OCI-LY1 (cell line): Measurements from ENCODE around the gene RNF224.
A peak's percentile ranks its signal among the peaks of the same experiment; 100 is the strongest.

ENCODE experiments used
- H2AFZ ChIP-seq: fragments of 200-600 bp; sonication (generic), shearing (Covaris generic); 2 replicates; pipeline ENCODE4 v1.6.0; 2014; ENCODE audit warnings: antibody characterized with exemption, mild to moderate bottlenecking, low read length
- H3F3A ChIP-seq: fragments of 200-600 bp; sonication (generic), shearing (Covaris generic); 2 replicates; pipeline ENCODE4 v1.6.0; 2014; ENCODE audit warnings: mild to moderate bottlenecking, antibody characterized with exemption, low read length, moderate library complexity; ENCODE audit not compliant: insufficient read depth
- H3K27ac ChIP-seq: fragments of 200-600 bp; sonication (generic); 2 replicates; pipeline ENCODE4 v1.5.1; 2014; ENCODE audit warnings: low read length, mixed run types, mild to moderate bottlenecking, low read depth; ENCODE audit not compliant: poor library complexity, severe bottlenecking
- H3K27me3 ChIP-seq: fragments of 200-600 bp; sonication (generic); 2 replicates; pipeline ENCODE4 v1.6.0; 2014; ENCODE audit warnings: antibody characterized with exemption, mild to moderate bottlenecking, low read length, moderate library complexity; ENCODE audit not compliant: insufficient read depth
- H3K36me3 ChIP-seq: fragments of 200-600 bp; sonication (generic); 2 replicates; pipeline ENCODE4 v1.6.1; 2014; ENCODE audit warnings: mild to moderate bottlenecking, antibody characterized with exemption, low read length, moderate library complexity, mixed read lengths; ENCODE audit not compliant: insufficient read depth
- H3K4me1 ChIP-seq: fragments of 200-600 bp; sonication (generic); 2 replicates; pipeline ENCODE4 v1.5.1; 2014; ENCODE audit warnings: mild to moderate bottlenecking, low read length, moderate library complexity; ENCODE audit not compliant: insufficient read depth, severe bottlenecking
- H3K4me2 ChIP-seq: fragments of 200-600 bp; sonication (generic), shearing (Covaris generic); 2 replicates; pipeline ENCODE4 v1.6.1; 2014; ENCODE audit warnings: low read length
- H3K4me3 ChIP-seq: fragments of 200-600 bp; sonication (generic); 2 replicates; pipeline ENCODE4 v1.5.1; 2014; ENCODE audit warnings: low read length, low read depth, mild to moderate bottlenecking, mixed read lengths; ENCODE audit not compliant: poor library complexity, severe bottlenecking
- H3K79me2 ChIP-seq: fragments of 200-600 bp; shearing (Covaris generic); 2 replicates; pipeline ENCODE4 v1.6.1; 2016; ENCODE audit warnings: mixed run types, low read length, mixed read lengths; ENCODE audit not compliant: insufficient read depth
- H3K9ac ChIP-seq: fragments of 200-600 bp; sonication (generic), shearing (Covaris generic); 2 replicates; pipeline ENCODE4 v1.6.1; 2014; ENCODE audit warnings: mild to moderate bottlenecking, low read length, mixed read lengths
- H3K9me2 ChIP-seq: fragments of 200-600 bp; sonication (generic), shearing (Covaris generic); 2 replicates; pipeline ENCODE4 v1.6.1; 2014; ENCODE audit warnings: low read depth, mild to moderate bottlenecking, low read length, mixed read lengths
- H3K9me3 ChIP-seq: fragments of 200-600 bp; shearing (Covaris generic); 2 replicates; pipeline ENCODE4 v1.6.1; 2014; ENCODE audit warnings: low read length, mixed read lengths
- H4K20me1 ChIP-seq: fragments of 200-600 bp; sonication (generic), shearing (Covaris generic); 2 replicates; pipeline ENCODE4 v1.6.0; 2016; ENCODE audit warnings: mild to moderate bottlenecking, low read length; ENCODE audit not compliant: insufficient read depth
- EZH2 ChIP-seq: fragments of 200-600 bp; sonication (generic), shearing (Covaris generic); IDR thresholded peaks from 2 replicates; pipeline ENCODE4 v1.8.0; 2017; ENCODE audit warnings: borderline replicate concordance, mixed run types, mild to moderate bottlenecking, antibody characterized with exemption, low read length, moderate library complexity, mixed read lengths
- TF ChIP-seq, protein P1 (sequence below): fragments of 200-600 bp; sonication (generic), shearing (Covaris generic); IDR thresholded peaks from 2 replicates; pipeline ENCODE4 v1.5.1; 2017; ENCODE audit warnings: mild to moderate bottlenecking, antibody characterized with exemption, low read length, moderate library complexity, mixed read lengths

Gene RNF224

DNA sequence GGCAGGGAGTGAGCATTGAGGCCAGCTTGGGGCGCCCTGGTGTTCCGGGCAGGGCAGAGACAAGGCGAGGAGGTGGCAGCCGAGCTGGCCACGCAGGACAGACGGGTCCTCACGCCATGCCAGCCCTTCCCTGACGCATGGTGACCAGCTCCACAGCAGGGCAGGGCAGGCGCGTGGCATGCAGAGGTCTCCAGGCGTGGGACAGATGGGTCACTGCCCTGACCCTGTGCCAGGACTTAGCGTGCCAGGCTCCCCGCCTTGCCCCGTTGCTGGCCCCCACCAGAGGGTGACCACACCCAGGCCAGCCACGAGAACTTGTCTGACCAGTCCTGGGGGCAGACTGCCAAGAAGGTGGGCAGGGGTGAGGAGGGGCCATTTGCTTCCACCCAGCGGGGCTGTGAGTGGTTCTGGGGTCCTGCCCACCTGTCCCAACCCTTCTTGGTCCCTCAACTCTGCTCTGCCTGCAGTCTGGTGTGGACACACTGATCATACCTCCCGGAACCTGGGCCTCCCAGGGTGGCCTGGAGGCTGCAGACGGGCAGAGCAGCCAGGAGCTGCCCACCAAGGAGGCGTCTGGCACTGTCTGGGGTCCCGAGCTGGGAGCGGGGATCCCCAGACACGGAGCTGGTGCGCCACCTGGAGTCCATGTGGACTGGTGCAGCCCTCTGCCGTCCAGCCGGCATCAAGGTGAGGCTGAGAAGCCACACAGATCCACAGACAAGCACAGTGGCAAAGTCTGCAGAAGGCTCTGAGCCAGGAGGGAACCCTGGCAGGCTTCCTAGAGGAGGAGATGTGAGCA is at the start of gene RNF224:
Gene RNF224, plus strand, starts transcription at position 449 of the 799 bp plus-strand sequence. CDS start 834 bp downstream, outside the sequence.
- Histone ChIP-seq H3F3A (no peaks in the 10 kb centered on the region), H3K9me3 (no peaks in the 10 kb centered on the region), H3K9ac (no peak within 1 kb of the TSS), H3K9me2 (no peaks in the 10 kb centered on the region), H3K79me2 (no peaks in the 10 kb centered on the region), H3K4me3 (no peak within 1 kb of the TSS), H3K27ac (no peak within 1 kb of the TSS), H3K36me3 (no peaks in the 10 kb centered on the region), H3K27me3 (peaks cover 10% of the 10 kb centered on the region; the same call in 1 of the 2 replicates), H3K4me2 (no peak within 1 kb of the TSS), H2AFZ (no peak within 1 kb of the TSS), H4K20me1 (no peaks in the 10 kb centered on the region), H3K4me1 (peaks cover 16% of the 10 kb centered on the region)
- no peak for TF ChIP-seq EZH2
- TF ChIP-seq, protein P1, sequence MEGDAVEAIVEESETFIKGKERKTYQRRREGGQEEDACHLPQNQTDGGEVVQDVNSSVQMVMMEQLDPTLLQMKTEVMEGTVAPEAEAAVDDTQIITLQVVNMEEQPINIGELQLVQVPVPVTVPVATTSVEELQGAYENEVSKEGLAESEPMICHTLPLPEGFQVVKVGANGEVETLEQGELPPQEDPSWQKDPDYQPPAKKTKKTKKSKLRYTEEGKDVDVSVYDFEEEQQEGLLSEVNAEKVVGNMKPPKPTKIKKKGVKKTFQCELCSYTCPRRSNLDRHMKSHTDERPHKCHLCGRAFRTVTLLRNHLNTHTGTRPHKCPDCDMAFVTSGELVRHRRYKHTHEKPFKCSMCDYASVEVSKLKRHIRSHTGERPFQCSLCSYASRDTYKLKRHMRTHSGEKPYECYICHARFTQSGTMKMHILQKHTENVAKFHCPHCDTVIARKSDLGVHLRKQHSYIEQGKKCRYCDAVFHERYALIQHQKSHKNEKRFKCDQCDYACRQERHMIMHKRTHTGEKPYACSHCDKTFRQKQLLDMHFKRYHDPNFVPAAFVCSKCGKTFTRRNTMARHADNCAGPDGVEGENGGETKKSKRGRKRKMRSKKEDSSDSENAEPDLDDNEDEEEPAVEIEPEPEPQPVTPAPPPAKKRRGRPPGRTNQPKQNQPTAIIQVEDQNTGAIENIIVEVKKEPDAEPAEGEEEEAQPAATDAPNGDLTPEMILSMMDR = peak; percentile 96

DNA sequence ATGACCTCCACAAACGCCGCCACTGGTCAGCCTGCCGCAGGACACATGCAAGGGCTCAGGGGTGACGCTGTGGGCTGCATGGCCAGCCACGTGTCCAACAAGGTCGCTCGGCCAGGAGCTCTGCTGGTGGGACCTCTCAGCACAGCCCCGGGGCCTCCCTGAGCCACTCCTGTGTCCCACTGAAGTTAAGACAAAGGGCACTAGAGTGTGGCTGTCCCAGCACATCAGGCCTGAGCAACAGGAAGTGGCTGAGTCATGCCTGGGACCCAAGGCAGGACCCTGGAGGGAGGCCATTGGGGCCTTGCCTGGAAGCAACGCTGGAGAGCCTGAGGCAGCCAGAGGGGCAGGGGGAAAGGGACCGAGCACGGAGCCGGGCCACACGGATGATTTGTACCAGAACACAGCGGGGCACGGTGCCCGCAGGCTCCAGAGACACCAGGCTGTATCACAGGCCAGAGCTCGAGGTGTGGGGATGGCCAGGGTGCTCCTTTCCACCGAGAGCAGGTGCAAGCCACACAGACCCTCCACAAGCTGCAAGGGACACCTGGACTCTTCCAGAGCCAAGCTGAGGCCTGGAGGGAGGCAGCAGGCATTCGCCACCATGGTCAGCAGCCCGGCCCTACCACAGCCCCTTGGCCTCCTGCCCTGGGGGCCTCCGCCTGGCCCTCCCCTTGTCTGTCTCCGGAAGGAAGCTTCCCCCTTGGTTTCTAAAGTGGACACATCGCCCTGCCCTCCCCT is 48.9 kb upstream of the RNF224 start:
- H3K4me1 ChIP-seq = peaks cover 11% of the 10 kb centered on the region
- H2AFZ ChIP-seq = no peak overlapping the region
- H3K9ac ChIP-seq = no peak overlapping the region
- H3F3A ChIP-seq = peaks cover 4% of the 10 kb centered on the region; the same call in 1 of the 2 replicates
- H3K27me3 ChIP-seq = 0 out of 2 replicates have a peak, but pooled peaks cover 3% of the 10 kb centered on the region
- no peak overlapping the region for H3K4me3 ChIP-seq
- H4K20me1 ChIP-seq = no peaks in the 10 kb centered on the region
- no peak overlapping the region for H3K4me2 ChIP-seq
- H3K36me3 ChIP-seq = peaks cover 34% of the 10 kb centered on the region
- no peak for TF ChIP-seq EZH2
- TF ChIP-seq, protein P1 = no peak
- H3K79me2 ChIP-seq = no peaks in the 10 kb centered on the region
- H3K9me3 ChIP-seq = no peaks in the 10 kb centered on the region
- H3K27ac ChIP-seq = no peak overlapping the region
- H3K9me2 ChIP-seq = no peaks in the 10 kb centered on the region

DNA sequence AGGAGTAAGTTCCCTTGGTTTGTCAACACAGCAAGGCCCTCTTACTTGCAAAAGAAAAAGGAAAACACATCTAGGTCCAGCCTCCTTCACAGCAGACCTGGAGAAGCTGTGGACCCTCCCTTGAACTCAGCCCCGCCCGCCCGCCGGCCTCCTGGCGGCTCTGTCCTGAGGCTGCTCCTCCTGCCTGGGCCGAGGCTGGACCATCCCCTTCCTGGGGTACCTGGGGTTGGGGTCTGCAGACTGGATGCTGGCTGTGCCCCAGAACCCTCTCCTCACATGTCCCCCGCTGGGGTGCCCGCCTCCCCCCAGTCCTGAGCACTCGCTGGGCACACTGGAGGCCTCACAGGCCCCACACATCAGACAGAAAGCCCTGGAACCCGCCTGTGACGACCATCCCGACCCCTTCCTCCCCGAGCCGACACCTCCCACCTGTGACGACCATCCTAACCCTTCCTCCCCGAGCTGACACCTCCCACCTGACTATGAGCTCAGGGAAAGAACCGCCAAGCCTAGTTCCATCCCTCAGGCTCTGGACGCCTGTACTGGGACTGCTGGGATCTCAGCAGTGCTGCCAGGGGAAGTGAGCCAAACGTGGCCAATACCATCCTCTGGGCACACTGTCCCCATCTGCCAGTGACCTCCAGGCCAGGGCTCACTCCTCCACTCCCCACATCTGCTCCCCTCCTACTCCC is 48.2 kb upstream of the RNF224 start:
- H3K9ac ChIP-seq = no peak overlapping the region
- no peaks in the 10 kb centered on the region for H3K9me2 ChIP-seq
- no peaks in the 10 kb centered on the region for H4K20me1 ChIP-seq
- no peaks in the 10 kb centered on the region for H3K9me3 ChIP-seq
- peaks cover 11% of the 10 kb centered on the region for H3K4me1 ChIP-seq
- H3K4me3 ChIP-seq = no peak overlapping the region
- TF ChIP-seq EZH2 = no peak
- TF ChIP-seq, protein P1 = no peak
- H3K36me3 ChIP-seq = peaks cover 41% of the 10 kb centered on the region
- H3K27ac ChIP-seq = no peak overlapping the region
- H3F3A ChIP-seq = peaks cover 4% of the 10 kb centered on the region; the same call in 1 of the 2 replicates
- H3K27me3 ChIP-seq = 0 out of 2 replicates have a peak, but pooled peaks cover 3% of the 10 kb centered on the region
- no peak overlapping the region for H3K4me2 ChIP-seq
- no peaks in the 10 kb centered on the region for H3K79me2 ChIP-seq
- no peak overlapping the region for H2AFZ ChIP-seq
